Breast epithelium (tissue), 4 donors: ENCODE measurements around the gene FGF23. TPM values are rescaled to one million over a fixed set of nuclear protein-coding genes. Genes with fewer than 3 reads are reported as not detected.
"Not testable (repeated sequence)": the region's sequence is repeated elsewhere in the genome, so short reads cannot be mapped to it uniquely, and the experiment has no call there.

Source experiments
- DNase-seq, 2 donors: peaks; one replicate each; pipeline ENCODE4 v3.0.0-alpha.2; 2019; ENCODE audit warnings: low spot score in 2 of 2
- H3K27ac ChIP-seq, 2 donors: fragments of 200-600 bp; sonication (generic) in 1 of 2; one replicate each; pipeline ENCODE4 v1.5.1; 2016 to 2019; ENCODE audit warnings: mild to moderate bottlenecking in 1 of 2
- H3K27me3 ChIP-seq, 2 donors: fragments of 200-600 bp; sonication (generic) in 1 of 2; one replicate each; pipeline versions ENCODE4 v1.5.1 to v1.6.0; 2017 to 2019; ENCODE audit warnings: control low read depth in 1 of 2, mild to moderate bottlenecking in 1 of 2
- H3K36me3 ChIP-seq: fragments of 200-600 bp; one replicate; pipeline ENCODE4 v1.5.1; 2019
- H3K4me1 ChIP-seq, 2 donors: fragments of 200-600 bp; sonication (generic); one replicate each; pipeline ENCODE4 v1.5.1; 2016 to 2019; ENCODE audit warnings: control low read depth in 1 of 2
- H3K4me3 ChIP-seq, 3 donors: fragments of 200-600 bp; sonication (generic); 1 replicate in 2 of 3; 2 replicates in 1 of 3; pipeline ENCODE4 v1.5.1; 2016 to 2019; ENCODE audit warnings: mild to moderate bottlenecking in 3 of 3, moderate library complexity in 2 of 3
- H3K9me3 ChIP-seq, 2 donors: fragments of 200-600 bp; sonication (generic) in 1 of 2; one replicate each; pipeline ENCODE4 v1.5.1; 2016 to 2019; ENCODE audit warnings: control low read depth in 1 of 2
- CTCF ChIP-seq, 3 donors: fragments of 450-650 bp; IDR thresholded peaks; one replicate each; pipeline ENCODE4 v1.5.1; 2016 to 2017; ENCODE audit warnings: antibody characterized with exemption in 3 of 3, mild to moderate bottlenecking in 3 of 3, moderate library complexity in 3 of 3
- POLR2A ChIP-seq: fragments of 450-650 bp; IDR thresholded peaks from one replicate; pipeline ENCODE4 v1.6.1; 2016; ENCODE audit warnings: antibody characterized with exemption, mild to moderate bottlenecking, moderate library complexity
- POLR2AphosphoS5 ChIP-seq, 3 donors: sonication (generic); formaldehyde crosslinking; IDR thresholded peaks; one replicate each; pipeline ENCODE4 v1.6.1; 2017; ENCODE audit warnings: antibody characterized with exemption in 3 of 3
- intact Hi-C: fragments of 100-400 bp; cut with DNase I; formaldehyde crosslinking; loops from one replicate; pipeline ENCODE4 v1.15.1; 2023; ENCODE audit warnings: low total_unique reads
- total RNA-seq, 3 donors: library from RNA; depleted of rRNA; stranded (reverse); fragments of >200 nt; gene quantifications; one replicate each; pipeline ENCODE4 v1.1.0, GENCODE V29; 2016

FGF23 gene
- total RNA-seq, 3 donors from 2014 or later: not detected

GRCh38 chr12:4412465-4412864 is 33.0 kb upstream of the FGF23 start:
- intact Hi-C loops: no loop called here
- no peak for DNase-seq
- Histone ChIP-seq H3K9me3 (no peaks in the 10 kb centered on the region), H3K27ac (no peak overlapping the region), H3K4me1 (no peaks in the 10 kb centered on the region), H3K36me3 (no peaks in the 10 kb centered on the region), H3K4me3 (no peak overlapping the region), H3K27me3 (peaks cover 0 to 20% of the 10 kb centered on the region in 2 donors)
- no peak for TF ChIP-seq CTCF (IDR thresholded peaks at IDR 0.05)
- no peak for TF ChIP-seq POLR2A
- no peak for TF ChIP-seq POLR2AphosphoS5 (IDR thresholded peaks at IDR 0.05)

GRCh38 chr12:4412056-4412455 is 32.5 kb upstream of the FGF23 start:
- DNase-seq: no peak
- H3K4me1 ChIP-seq: no peaks in the 10 kb centered on the region
- H3K27ac ChIP-seq: no peak overlapping the region
- TF ChIP-seq CTCF (IDR thresholded peaks at IDR 0.05) (no peak), POLR2A (no peak), POLR2AphosphoS5 (IDR thresholded peaks at IDR 0.05) (no peak)
- H3K27me3 ChIP-seq: peaks cover 0 to 17% of the 10 kb centered on the region in 2 donors
- H3K36me3 ChIP-seq: no peaks in the 10 kb centered on the region
- no peaks in the 10 kb centered on the region for H3K9me3 ChIP-seq
- no peak overlapping the region for H3K4me3 ChIP-seq
- intact Hi-C loops: no loop called here

- intact Hi-C loops: no loop called here
Observed at GRCh38 chr12:4407136-4407535, 27.6 kb upstream of the FGF23 start.

GRCh38 chr12:4404877-4405637 is 25.5 kb upstream of the FGF23 start:
- H3K27ac ChIP-seq, H3K9me3 ChIP-seq, H3K4me3 ChIP-seq, H3K27me3 ChIP-seq, DNase-seq, intact Hi-C loops, H3K36me3 ChIP-seq, H3K4me1 ChIP-seq: not testable (repeated sequence)

More at GRCh38 chr12:4407136-4407535, 27.6 kb upstream of the FGF23 start:
- no peaks in the 10 kb centered on the region for H3K9me3 ChIP-seq
- H3K4me1 ChIP-seq: no peaks in the 10 kb centered on the region
- peaks cover 0 to 3% of the 10 kb centered on the region in 2 donors for H3K27me3 ChIP-seq
- no peaks in the 10 kb centered on the region for H3K36me3 ChIP-seq
- no peak overlapping the region for H3K4me3 ChIP-seq
- no peak overlapping the region for H3K27ac ChIP-seq
- TF ChIP-seq POLR2A: no peak
- TF ChIP-seq POLR2AphosphoS5 (IDR thresholded peaks at IDR 0.05): no peak
- no peak for TF ChIP-seq CTCF (IDR thresholded peaks at IDR 0.05)
- DNase-seq: no peak

GRCh38 chr12:4402996-4403395 is 23.5 kb upstream of the FGF23 start:
- H3K9me3 ChIP-seq: no peaks in the 10 kb centered on the region
- TF ChIP-seq POLR2A (no peak), CTCF (IDR thresholded peaks at IDR 0.05) (no peak), POLR2AphosphoS5 (IDR thresholded peaks at IDR 0.05) (no peak)
- no peak for DNase-seq
- H3K36me3 ChIP-seq: no peaks in the 10 kb centered on the region
- intact Hi-C loops: no loop called here
- H3K27ac ChIP-seq: no peak overlapping the region
- no peaks in the 10 kb centered on the region for H3K27me3 ChIP-seq
- H3K4me1 ChIP-seq: no peaks in the 10 kb centered on the region
- no peak overlapping the region for H3K4me3 ChIP-seq
